Colonic mucosa (tissue), 4 donors: ENCODE measurements around the gene TRIO. TPM values are rescaled to one million over a fixed set of nuclear protein-coding genes. Genes with fewer than 3 reads are reported as not detected.

Experiments
- DNase-seq: peaks from one replicate; pipeline ENCODE4 v3.0.0-alpha.2; 2020
- H3K27ac ChIP-seq: fragments of 200-600 bp; one replicate; pipeline ENCODE4 v1.8.0; 2021
- H3K27me3 ChIP-seq: fragments of 200-600 bp; one replicate; pipeline ENCODE4 v1.8.0; 2021
- H3K36me3 ChIP-seq: fragments of 200-600 bp; one replicate; pipeline ENCODE4 v1.8.0; 2021
- H3K4me1 ChIP-seq: fragments of 200-600 bp; one replicate; pipeline ENCODE4 v1.8.0; 2021; ENCODE audit warnings: mild to moderate bottlenecking
- H3K4me3 ChIP-seq: fragments of 200-600 bp; one replicate; pipeline ENCODE4 v1.8.0; 2021
- H3K9ac ChIP-seq, 2 donors: one replicate each; pipeline ENCODE4 v1.7.0; 2013; ENCODE audit warnings: control low read depth in 2 of 2, low read depth in 2 of 2, low read length in 2 of 2
- H3K9me3 ChIP-seq: fragments of 200-600 bp; one replicate; pipeline ENCODE4 v1.8.0; 2021
- intact Hi-C: fragments of 100-400 bp; cut with DNase I; formaldehyde crosslinking; loops from one replicate; pipeline ENCODE4 v1.14.1; 2022
- total RNA-seq, 2 donors: library from RNA; stranded (reverse); fragmentation: NEBNext Ultra II Directional in 1 of 2; extraction: Animal tissue kit (Norgen Biotek cat#: 25700) in 1 of 2; gene quantifications; one replicate each; pipeline ENCODE4 v1.2.1, GENCODE V29; 2021
- TF ChIP-seq, protein P1 (sequence below): fragments of 200-600 bp; IDR thresholded peaks from one replicate; pipeline ENCODE4 v1.8.0; 2022; ENCODE audit warnings: antibody characterized with exemption, mild to moderate bottlenecking
- donor health status: healthy.
- donor health status: DM: no; HTN: no; CAD: no.
- donor health status: DM: no; HTN: no; CAD: no.

TRIO gene
- total RNA-seq, 2 donors from 2014 or later = 134 to 138 TPM

GRCh38 chr5:14183187-14183939, 40.2 kb downstream of the TRIO start:
- no peak for DNase-seq
- Histone ChIP-seq H3K9ac (peak overlapping the region in 1 of 2 donors; percentile 51), H3K4me3 (no peak overlapping the region), H3K27ac (peak overlapping the region; percentile 30), H3K9me3 (no peaks in the 10 kb centered on the region), H3K4me1 (no peaks in the 10 kb centered on the region), H3K27me3 (no peaks in the 10 kb centered on the region), H3K36me3 (no peaks in the 10 kb centered on the region)
- TF ChIP-seq, protein P1, sequence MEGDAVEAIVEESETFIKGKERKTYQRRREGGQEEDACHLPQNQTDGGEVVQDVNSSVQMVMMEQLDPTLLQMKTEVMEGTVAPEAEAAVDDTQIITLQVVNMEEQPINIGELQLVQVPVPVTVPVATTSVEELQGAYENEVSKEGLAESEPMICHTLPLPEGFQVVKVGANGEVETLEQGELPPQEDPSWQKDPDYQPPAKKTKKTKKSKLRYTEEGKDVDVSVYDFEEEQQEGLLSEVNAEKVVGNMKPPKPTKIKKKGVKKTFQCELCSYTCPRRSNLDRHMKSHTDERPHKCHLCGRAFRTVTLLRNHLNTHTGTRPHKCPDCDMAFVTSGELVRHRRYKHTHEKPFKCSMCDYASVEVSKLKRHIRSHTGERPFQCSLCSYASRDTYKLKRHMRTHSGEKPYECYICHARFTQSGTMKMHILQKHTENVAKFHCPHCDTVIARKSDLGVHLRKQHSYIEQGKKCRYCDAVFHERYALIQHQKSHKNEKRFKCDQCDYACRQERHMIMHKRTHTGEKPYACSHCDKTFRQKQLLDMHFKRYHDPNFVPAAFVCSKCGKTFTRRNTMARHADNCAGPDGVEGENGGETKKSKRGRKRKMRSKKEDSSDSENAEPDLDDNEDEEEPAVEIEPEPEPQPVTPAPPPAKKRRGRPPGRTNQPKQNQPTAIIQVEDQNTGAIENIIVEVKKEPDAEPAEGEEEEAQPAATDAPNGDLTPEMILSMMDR = no peak
- intact Hi-C loops = loop anchor here (5.0 kb wide), 1 partner anchor 36 kb away; no protein-coding TSS in a partner anchor

- no peaks in the 10 kb centered on the region for H3K27me3 ChIP-seq
- no peak for DNase-seq
- no peaks in the 10 kb centered on the region for H3K36me3 ChIP-seq
- intact Hi-C loops = loop anchor here (5.0 kb wide), 1 partner anchor 37 kb away; no protein-coding TSS in a partner anchor
- H3K4me3 ChIP-seq = no peak overlapping the region
- H3K27ac ChIP-seq = peak overlapping the region; percentile 13
- TF ChIP-seq, protein P1 = no peak
- peak overlapping the region in 1 of 2 donors; percentile 3 for H3K9ac ChIP-seq
- no peaks in the 10 kb centered on the region for H3K4me1 ChIP-seq
- no peaks in the 10 kb centered on the region for H3K9me3 ChIP-seq
Measured at GRCh38 chr5:14184082-14184481, 40.9 kb downstream of the TRIO start.

GRCh38 chr5:14184725-14185124, 41.6 kb downstream of the TRIO start:
- TF ChIP-seq, protein P1 = no peak
- Histone ChIP-seq H3K4me1 (no peaks in the 10 kb centered on the region), H3K4me3 (no peak overlapping the region), H3K27ac (peak overlapping the region; percentile 28), H3K9me3 (no peaks in the 10 kb centered on the region), H3K36me3 (no peaks in the 10 kb centered on the region), H3K27me3 (no peaks in the 10 kb centered on the region), H3K9ac (no peak overlapping the region)
- no peak for DNase-seq
- intact Hi-C loops = loop anchor here (5.0 kb wide), 1 partner anchor 37 kb away; no protein-coding TSS in a partner anchor

DNA sequence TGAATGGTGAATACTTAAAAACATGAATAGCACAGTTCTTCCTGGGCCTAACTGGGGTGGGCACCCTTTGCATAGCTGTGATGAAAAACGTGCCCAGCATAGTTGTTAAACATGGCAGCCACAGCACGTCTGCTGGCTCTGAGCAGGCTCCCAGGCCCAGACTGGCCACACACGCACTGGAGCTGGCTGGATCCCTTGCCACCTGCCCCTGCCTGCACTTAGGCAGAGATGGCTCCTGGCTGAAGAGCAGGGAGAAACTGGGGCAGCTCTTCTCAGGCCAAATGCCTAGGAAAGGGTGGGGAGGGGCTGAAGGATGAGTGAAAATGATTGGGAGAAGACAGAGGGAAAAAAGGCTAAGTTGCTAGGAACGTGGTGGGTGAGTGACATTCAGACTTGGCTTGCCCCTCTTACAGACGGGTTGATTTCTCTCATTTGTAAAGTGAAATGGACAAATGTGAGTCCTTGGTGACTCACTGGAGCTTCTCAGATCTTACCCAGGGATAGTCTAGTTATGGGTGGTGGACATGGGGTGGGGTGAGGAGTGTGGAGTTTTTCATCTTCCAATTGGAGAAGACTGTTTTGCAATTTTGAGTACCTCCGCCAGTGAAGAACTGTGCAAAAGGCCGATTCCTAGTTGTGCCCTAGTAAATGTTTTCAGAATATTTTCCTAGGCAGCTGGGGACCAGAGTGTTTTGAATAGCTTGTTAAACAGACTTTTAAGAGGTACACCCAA, 42.4 kb downstream of the TRIO start:
- intact Hi-C loops = no loop called here
- H3K4me1 ChIP-seq = no peaks in the 10 kb centered on the region
- H3K4me3 ChIP-seq = no peak overlapping the region
- TF ChIP-seq, protein P1 = no peak
- H3K27me3 ChIP-seq = no peaks in the 10 kb centered on the region
- peak overlapping the region; percentile 28 for H3K27ac ChIP-seq
- no peak overlapping the region for H3K9ac ChIP-seq
- H3K9me3 ChIP-seq = no peaks in the 10 kb centered on the region
- no peak for DNase-seq
- H3K36me3 ChIP-seq = no peaks in the 10 kb centered on the region

DNA sequence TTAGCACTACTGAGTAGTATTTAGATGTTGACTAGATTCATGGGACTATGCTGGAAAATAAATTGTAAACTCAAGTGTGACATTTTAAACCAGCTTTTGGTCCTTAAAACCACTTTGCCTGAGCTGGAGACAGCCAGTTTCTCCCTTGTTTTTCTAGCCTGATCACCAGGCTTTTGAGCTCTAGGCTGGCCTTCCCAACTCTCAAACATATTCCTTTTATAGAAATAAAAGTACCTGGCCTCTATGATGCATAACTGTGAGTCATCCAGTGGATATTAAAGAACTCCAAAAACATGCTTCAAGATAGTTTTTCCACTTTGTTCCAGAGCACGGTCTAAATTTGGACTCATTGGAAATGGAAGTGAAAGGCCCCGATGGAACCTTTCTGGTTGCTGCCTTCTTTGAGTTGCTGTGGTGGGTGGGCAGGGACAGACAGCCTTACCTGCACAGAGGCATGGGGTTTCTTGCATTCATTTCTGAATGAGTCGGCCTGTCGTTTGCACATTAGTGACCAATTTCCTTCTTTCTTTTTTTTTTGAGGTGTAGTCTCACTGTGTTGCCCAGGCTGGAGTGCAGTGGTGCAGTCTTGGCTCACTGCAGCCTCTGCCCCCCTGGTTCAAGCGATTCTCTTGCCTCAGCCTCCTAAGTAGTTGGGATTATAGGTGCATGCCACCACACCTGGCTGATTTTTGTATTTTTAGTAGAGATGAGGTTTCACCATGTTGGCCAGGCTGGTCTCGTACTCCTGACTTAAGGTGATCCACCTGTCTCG, 43.1 kb downstream of the TRIO start:
- no peak for DNase-seq
- intact Hi-C loops = no loop called here
- Histone ChIP-seq H3K27me3 (no peaks in the 10 kb centered on the region), H3K9ac (no peak overlapping the region), H3K4me1 (no peaks in the 10 kb centered on the region), H3K36me3 (no peaks in the 10 kb centered on the region), H3K9me3 (no peaks in the 10 kb centered on the region), H3K4me3 (no peak overlapping the region), H3K27ac (peak overlapping the region; percentile 28)
- TF ChIP-seq, protein P1 = no peak
